Astrocyte of the hippocampus (primary cell): Measurements from ENCODE around the gene MEAF6.

Source experiments
- DNase-seq: peaks from one replicate; pipeline ENCODE4 v3.0.0; 2011; ENCODE audit warnings: low read depth, low spot score

Gene MEAF6

DNA sequence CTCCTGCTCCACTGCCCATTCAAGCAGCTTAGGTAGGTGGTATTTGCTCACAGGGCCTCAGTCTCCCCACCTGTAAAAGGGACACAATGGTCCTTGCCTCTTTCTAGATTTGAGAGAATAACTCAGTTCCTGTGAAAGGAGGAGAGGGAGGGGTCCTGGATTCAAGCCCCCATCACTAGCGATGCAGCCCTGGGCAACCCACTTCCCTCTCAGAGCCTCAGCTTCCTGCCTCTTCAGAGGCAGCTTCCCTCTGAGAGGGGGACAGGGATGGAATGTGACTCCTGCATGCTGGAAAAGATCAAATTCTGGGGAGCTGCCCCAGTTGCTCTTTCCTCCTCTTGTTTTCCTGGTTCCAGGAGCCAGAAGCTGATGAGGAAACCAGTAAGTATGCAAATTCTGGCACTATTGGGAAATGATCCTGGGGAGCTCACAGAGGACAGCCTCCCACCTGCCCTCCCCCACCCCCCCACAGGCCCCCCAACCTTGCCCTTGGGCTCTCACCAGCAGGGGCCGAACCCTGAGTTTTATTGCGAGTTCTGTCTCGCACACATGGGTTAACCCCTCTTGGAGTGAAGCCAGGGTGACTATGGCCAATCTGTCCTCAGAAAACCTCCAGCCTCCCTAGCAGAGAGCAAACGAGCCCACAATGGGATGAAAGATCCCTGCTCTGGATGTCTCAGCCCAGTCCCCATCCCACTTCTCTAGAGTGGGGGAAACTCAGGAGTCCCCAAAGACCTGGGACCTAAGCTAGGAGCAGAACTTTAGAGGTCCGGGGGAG lies 28.5 kb downstream of the MEAF6 start:
- no peak for DNase-seq

- no peak for DNase-seq
Measured at GRCh38 chr1:37484325-37485051, 30.1 kb downstream of the MEAF6 start.

GRCh38 chr1:37483785-37484184 lies 30.8 kb downstream of the MEAF6 start:
- no peak for DNase-seq

DNA sequence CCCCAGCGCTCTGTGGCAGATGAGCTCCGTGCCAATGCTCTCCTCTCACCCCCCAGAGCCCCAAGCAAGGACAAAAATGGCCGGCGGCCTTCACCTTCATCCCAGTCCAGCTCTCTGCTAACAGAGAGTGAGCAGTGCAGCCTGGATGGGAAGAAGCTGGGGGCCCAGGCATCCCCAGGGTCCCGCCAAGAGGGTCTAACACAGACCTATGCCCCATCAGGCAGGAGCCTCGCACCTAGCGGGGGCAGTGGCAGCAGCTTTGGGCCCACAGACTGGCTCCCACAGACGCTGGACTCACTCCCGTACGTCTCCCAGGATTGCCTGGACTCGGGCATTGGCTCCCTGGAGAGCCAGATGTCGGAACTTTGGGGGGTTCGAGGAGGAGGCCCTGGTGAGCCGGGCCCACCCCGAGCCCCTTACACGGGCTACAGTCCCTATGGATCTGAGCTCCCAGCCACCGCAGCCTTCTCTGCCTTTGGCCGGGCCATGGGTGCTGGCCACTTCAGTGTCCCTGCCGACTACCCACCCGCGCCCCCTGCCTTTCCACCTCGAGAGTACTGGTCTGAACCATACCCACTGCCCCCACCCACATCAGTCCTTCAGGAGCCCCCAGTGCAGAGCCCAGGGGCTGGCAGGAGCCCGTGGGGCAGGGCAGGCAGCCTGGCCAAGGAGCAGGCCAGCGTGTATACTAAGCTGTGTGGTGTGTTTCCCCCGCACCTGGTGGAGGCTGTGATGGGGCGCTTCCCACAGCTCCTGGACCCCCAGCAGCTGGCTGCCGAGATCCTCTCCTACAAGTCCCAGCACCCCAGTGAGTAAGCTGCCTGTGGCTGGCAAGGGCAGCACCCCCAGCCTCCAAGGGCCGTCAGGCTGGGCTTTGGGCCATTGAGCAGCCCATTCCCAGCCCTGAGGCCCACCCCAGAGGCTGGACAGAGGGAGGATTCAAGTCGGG lies 31.5 kb downstream of the MEAF6 start:
- DNase-seq, result no peak

DNA sequence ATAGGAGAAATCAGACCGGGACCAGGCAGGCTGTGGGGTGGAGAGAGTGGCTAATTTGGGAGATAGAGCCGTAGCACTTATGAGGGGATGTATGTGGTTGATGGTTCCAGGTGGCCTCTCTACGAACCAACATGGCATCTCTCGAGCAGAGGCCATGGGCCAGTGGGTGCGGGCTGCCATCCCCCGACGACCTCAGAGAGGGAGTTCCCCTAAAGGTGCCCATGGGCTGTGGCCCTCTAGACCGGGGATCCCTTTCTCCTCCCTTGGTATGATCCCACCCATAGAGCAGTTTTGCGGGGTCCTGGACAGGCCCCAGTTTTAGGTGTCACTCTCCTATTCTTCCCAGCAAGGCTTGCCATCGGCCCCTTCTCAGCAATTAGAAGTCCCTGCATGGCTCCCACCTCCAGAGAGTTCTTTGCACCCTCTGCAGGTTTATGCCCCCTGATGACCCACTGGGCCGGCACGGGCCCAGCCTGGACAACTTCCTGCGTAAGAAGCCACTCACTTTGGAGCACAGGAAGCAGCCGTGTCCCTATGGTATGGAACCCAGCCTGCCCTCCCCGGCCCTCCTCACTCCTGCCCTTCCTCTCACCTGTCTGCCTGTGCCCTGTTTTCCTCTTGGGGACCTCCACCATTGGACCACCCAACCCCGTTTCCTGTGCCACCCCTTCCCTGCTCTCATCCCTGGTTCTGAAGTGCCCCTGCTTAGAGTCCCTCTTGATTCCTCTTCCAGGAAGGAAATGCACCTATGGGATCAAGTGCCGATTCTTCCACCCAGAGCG lies 32.4 kb downstream of the MEAF6 start:
- DNase-seq, result no peak

- no peak for DNase-seq
Measured at GRCh38 chr1:37481289-37482003, 33.1 kb downstream of the MEAF6 start.

DNA sequence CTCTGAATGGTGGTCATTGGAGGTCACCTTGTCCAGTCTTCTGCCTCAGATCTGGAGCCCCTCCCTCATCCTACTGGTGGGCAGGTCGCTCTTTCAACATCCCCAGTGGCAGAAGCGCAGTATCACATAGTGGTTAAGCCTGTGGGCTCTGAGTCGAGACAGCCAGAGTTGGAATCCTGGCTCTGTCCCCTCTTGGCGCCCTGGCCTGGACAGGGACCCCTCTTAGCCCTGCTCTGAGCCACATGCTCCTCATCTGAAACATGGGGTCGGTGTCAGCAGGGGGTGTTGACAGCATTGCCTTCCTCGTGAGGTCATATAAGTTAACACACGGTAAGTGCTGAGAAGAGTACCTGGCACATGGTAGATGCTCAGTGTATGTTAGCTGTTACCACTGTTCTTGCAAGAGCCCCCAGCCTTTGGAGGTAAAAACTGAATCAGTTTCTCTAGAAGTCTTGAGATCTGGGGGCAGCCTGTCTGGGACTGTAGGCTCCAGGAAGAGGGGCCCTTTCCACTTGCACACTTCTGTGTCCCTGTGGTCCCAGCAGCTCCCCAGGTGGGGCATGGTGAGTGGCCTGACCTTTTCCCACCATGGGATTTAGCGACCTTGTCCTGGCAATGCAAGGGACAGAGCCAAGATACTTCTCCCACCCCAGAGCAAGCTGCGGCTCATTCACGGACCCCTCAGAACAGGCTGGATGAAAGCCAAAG lies 33.8 kb downstream of the MEAF6 start:
- no peak for DNase-seq

- DNase-seq, result no peak
Measured at GRCh38 chr1:37480125-37480466, 34.5 kb downstream of the MEAF6 start.

- DNase-seq, result peak; percentile 91
Measured at GRCh38 chr1:37479255-37480124, 35.1 kb downstream of the MEAF6 start.

DNA sequence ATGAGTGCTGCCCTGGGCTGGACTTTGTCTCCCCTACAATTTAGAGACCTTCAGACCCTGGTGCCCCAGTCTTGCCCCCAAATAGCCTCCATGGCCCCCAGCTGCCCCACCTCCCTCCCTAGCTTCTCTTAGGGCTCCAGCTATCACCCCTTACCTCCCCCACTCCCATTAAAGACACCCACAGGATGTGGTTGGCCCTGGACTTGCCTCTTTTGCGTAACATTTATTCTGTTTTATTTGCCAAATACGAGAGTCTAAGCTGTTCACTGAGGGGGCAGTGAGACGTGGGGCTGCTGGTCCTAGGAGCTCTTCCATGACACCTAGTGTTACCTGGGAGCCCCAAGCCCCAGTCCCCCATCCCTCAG lies 35.7 kb downstream of the MEAF6 start:
- no peak for DNase-seq

DNA sequence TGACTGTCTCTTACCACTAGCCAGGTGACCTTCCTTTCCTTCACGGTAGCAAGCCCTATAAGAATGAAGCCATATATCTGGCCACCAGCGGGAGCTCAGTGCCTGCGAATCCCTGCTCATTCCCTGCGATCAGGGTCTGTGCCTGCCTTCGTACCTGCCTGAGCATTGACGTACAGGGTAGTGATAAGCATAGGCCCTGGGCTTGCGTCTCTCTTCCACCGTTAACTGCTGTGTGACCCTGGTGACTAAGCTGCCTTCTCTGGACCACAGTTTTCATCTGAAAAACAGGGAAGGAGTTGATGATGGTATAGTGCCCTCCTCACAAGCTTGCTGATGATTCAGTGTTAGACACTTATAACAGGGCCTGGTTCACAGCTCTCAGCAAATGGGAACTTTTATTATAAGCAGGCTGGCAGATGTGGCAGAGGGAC lies 36.1 kb downstream of the MEAF6 start:
- DNase-seq, result no peak

DNA sequence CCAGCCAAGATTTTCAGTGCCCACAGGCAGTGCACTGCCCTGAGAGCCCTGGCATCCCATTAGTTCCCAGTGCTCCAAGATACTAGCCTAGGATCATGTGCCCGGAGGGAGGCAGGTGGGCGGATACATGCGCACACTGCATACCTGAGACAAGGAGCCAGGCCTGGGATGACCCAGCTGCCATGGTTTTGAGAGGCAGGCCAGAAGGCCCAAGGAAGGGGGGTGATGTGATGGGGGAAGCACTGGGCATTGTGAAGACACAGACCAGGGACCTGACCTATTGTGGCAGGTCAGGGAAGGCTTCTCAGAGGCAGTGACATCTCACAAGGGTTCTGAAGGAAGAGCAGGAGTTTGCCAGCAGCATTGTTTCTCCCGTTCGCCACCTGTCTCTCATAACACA lies 36.6 kb downstream of the MEAF6 start:
- no peak for DNase-seq

DNA sequence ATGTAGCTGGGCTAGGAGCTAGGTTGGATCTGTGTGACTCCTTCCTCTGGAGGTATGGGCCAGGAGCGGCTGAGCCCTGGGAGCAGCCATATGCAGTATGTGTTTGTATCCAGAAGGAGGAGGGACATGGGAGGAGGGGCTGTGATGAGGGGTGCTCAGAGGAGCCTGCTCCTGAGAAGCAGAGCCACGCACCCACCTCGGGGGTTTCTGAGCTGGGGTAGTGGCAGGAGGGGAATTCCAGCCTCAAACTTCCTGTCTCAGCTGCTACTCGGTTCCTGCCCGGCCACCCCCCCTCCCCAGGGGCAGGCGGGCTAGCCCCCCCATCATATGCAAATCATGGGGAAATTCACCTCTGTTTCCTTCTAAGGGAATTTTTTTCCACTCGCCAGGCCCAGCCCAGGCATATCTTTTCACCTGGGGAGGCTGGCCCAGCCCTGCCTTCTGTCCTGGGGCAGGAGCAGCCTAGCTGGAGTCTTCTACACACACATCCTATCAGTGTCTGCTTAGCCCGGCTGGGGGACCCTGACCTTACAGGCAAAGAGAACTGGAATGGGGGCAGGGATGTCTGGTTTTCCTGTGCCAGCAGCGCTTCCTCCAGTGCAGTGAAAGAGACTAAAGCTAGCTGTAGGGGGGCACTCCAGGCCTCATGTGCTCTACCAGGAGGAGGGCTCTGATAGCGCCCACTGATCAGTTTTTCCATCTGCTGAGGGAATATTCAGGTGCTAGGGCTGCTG lies 37.2 kb downstream of the MEAF6 start:
- peak; percentile 87 for DNase-seq

GRCh38 chr1:37476460-37477197 lies 37.9 kb downstream of the MEAF6 start:
- DNase-seq, result peak; percentile 86

GRCh38 chr1:37476087-37476452 lies 38.5 kb downstream of the MEAF6 start:
- no peak for DNase-seq

DNA sequence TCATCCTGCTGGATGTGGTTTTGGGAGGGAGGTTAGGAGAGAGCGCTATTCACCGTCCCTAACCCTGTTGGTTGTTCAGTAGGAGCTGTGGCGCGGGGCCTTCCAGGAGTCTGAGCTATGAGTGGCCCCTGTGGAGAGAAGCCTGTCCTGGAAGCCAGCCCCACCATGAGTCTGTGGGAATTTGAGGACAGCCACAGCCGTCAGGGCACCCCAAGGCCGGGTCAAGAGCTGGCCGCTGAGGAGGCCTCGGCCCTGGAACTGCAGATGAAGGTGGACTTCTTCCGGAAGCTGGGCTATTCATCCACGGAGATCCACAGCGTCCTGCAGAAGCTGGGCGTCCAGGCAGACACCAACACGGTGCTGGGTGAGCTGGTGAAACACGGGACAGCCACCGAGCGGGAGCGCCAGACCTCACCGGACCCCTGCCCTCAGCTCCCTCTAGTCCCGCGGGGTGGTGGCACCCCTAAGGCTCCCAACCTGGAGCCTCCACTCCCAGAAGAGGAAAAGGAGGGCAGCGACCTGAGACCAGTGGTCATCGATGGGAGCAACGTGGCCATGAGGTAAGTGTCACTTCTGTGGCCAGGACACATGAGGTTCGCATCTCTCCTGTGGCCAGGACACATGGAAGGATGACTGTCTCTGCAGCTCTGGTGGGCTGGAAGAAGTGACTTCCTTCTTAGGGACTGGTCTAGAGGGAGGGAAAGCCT lies 39.0 kb downstream of the MEAF6 start:
- no peak for DNase-seq

- DNase-seq, result peak; percentile 62
Measured at GRCh38 chr1:37474697-37475379, 39.7 kb downstream of the MEAF6 start.
